ACC112 (cell line): ENCODE measurements around the gene VWA5B2.
"Not testable (repeated sequence)": the region's sequence is repeated elsewhere in the genome, so short reads cannot be mapped to it uniquely, and the experiment has no call there.

ENCODE experiments used
- H2AFZ ChIP-seq: fragments of 200-600 bp; sonication (generic); one replicate; pipeline ENCODE4 v1.6.0; 2017; ENCODE audit warnings: antibody characterized with exemption, low read length; ENCODE audit not compliant: unreplicated experiment
- H3K27ac ChIP-seq: fragments of 200-600 bp; sonication (generic); 2 replicates; pipeline ENCODE4 v1.5.1; 2014; ENCODE audit warnings: low read depth, mild to moderate bottlenecking, antibody characterized with exemption, low read length, moderate library complexity
- H3K27me3 ChIP-seq: fragments of 200-600 bp; sonication (generic); 2 replicates; pipeline ENCODE4 v1.6.1; 2014; ENCODE audit warnings: mild to moderate bottlenecking, antibody characterized with exemption, low read length, moderate library complexity, mixed read lengths; ENCODE audit not compliant: insufficient read depth
- H3K36me3 ChIP-seq: fragments of 200-600 bp; sonication (generic); 2 replicates; pipeline ENCODE4 v1.6.1; 2016; ENCODE audit warnings: mild to moderate bottlenecking, antibody characterized with exemption, low read length, moderate library complexity, mixed read lengths; ENCODE audit not compliant: insufficient read depth
- H3K4me1 ChIP-seq: fragments of 200-600 bp; sonication (generic); one replicate; pipeline ENCODE4 v1.6.1; 2016; ENCODE audit warnings: low read length, mixed read lengths; ENCODE audit not compliant: insufficient read depth, unreplicated experiment, control insufficient read depth
- H3K4me3 ChIP-seq: fragments of 200-600 bp; sonication (generic); 2 replicates; pipeline ENCODE4 v1.5.1; 2014; ENCODE audit warnings: mild to moderate bottlenecking, low read depth, low read length
- H3K79me2 ChIP-seq: fragments of 200-600 bp; sonication (generic); one replicate; pipeline ENCODE4 v1.6.0; 2016; ENCODE audit warnings: low read length; ENCODE audit not compliant: control insufficient read depth, unreplicated experiment, insufficient read depth

The VWA5B2 gene

DNA sequence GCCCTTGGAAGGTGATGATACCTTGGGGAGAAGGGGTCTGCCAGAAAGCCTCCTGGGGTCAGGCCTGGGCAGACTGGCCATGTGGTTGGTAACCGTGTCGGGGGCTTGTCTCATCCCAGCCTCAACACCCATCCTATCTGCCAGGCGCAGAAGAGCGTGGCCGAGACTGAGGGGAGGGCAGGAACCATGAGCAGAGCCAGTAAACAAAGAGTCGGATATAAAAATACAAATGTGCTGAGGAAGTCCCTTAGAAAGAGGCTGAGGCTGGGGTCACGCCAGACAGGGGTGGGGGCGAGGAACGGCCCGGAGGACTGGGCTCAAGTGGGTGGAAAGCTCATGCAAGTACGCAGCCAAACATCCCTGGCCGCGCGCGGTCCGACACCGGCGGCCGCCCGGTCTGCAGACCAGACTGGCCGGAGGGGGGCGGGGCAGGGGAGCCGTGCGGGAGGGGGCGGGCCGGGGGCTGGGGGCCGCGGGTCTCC lies 30.1 kb downstream of the VWA5B2 start:
- H3K27me3 ChIP-seq: peaks cover 31% of the 10 kb centered on the region
- no peak overlapping the region for H3K27ac ChIP-seq
- no peak overlapping the region for H3K4me3 ChIP-seq
- H3K4me1 ChIP-seq: peaks cover 5% of the 10 kb centered on the region
- H2AFZ ChIP-seq: no peak overlapping the region
- H3K36me3 ChIP-seq: no peaks in the 10 kb centered on the region
- no peaks in the 10 kb centered on the region for H3K79me2 ChIP-seq

DNA sequence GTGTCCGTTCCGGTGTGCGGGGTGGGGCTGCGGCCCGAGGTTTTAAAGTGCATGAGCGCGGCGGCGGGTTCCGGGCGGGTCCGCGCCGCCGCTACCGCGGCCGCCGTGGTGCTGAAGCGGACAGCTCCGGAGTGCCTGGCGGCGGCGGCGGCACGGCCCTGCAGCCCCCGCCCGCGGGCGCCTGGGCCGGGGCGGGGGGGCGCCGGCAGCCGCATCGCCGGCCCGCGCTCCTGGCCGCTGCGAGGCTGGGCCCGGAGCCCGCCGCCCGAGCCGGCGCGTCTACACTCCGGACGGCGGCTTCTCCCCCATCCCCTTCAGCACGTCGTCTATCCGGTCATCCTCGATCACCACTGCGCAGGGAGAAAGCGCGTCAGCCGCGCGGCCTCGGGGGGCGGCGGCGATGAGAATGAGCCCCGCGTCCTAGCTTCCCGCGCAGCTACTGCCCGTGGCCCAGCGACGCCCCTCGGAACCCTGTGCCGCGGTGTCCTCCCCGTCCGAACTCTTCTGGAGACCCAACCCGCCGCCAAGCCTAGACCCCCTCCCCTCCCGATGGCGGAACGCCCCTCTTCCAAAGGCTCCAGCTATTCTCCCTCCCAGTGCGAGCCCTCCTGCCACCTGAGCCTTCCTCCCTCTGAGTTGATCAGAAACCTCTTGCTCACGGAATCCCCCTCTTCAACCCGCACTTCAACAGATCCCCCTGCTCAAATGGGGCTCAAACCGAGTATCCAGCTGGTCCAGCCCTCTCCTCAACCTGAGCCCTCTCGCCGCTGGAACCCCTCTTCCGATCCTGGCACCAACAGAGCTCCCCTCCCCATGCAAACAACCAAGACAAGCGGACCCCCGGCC lies 30.7 kb downstream of the VWA5B2 start:
- H3K4me3 ChIP-seq: peak overlapping the region; percentile 71
- H2AFZ ChIP-seq: no peak overlapping the region
- H3K27me3 ChIP-seq: peaks cover 31% of the 10 kb centered on the region

GRCh38 chr3:184260724-184261269 lies 31.4 kb downstream of the VWA5B2 start:
- H3K27me3 ChIP-seq: peaks cover 31% of the 10 kb centered on the region
- no peaks in the 10 kb centered on the region for H3K79me2 ChIP-seq
- H3K4me3 ChIP-seq: peak overlapping the region; percentile 71
- no peaks in the 10 kb centered on the region for H3K36me3 ChIP-seq
- H3K27ac ChIP-seq: no peak overlapping the region
- no peak overlapping the region for H2AFZ ChIP-seq
- peaks cover 5% of the 10 kb centered on the region for H3K4me1 ChIP-seq

More for the DNA sequence above, 30.7 kb downstream of the VWA5B2 start:
- Histone ChIP-seq H3K4me1 (peaks cover 5% of the 10 kb centered on the region), H3K79me2 (no peaks in the 10 kb centered on the region), H3K36me3 (no peaks in the 10 kb centered on the region), H3K27ac (no peak overlapping the region)

DNA sequence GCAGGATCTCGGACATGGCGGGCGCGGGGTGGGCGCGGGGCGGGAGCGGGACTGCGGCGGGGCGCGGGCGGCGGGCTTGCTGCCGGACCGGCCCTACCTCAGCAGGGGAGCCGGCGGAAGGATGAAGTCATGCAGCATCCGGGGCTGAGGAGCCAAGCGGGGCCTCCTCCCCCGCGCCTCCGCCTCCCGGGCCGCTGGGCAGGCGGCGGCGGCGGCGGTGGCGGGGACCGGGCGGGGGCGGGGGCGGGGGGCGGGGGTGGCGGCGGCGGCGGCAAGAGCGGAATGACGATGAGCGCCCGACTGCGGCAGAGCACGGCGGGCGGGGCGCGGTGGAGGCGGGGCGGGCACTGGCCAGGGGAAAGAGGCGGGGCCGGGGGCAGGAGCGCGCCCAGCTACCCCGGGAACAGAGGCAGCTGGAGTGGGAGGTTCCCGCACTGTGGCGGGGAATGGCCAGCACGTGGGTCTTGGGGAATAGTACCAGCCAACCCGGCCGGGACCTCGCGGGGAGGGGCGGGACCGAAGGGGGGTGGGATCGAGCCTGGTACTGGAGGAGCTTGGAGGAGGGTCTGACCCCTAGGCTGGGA lies 32.0 kb downstream of the VWA5B2 start, which contains the start of gene CAMK2N2:
Gene CAMK2N2 (minus strand): TSS at position 284 of the 584 bp plus-strand sequence. CDS start 268 bp downstream, at position 16.
- H3K4me1 ChIP-seq: peaks cover 5% of the 10 kb centered on the region
- no peaks in the 10 kb centered on the region for H3K36me3 ChIP-seq
- peaks cover 31% of the 10 kb centered on the region for H3K27me3 ChIP-seq
- H3K4me3 ChIP-seq: peak within 1 kb of the TSS; percentile 80
- peak within 1 kb of the TSS; percentile 42 for H2AFZ ChIP-seq
- H3K79me2 ChIP-seq: no peaks in the 10 kb centered on the region
- H3K27ac ChIP-seq: no peak within 1 kb of the TSS

- peaks cover 31% of the 10 kb centered on the region for H3K27me3 ChIP-seq
- peaks cover 5% of the 10 kb centered on the region for H3K4me1 ChIP-seq
- peak overlapping the region; percentile 80 for H3K4me3 ChIP-seq
- no peaks in the 10 kb centered on the region for H3K79me2 ChIP-seq
- H3K27ac ChIP-seq: no peak overlapping the region
- peak overlapping the region; percentile 42 for H2AFZ ChIP-seq
- no peaks in the 10 kb centered on the region for H3K36me3 ChIP-seq
These were observed 32.7 kb downstream of the VWA5B2 start for GRCh38 chr3:184261854-184262763.

DNA sequence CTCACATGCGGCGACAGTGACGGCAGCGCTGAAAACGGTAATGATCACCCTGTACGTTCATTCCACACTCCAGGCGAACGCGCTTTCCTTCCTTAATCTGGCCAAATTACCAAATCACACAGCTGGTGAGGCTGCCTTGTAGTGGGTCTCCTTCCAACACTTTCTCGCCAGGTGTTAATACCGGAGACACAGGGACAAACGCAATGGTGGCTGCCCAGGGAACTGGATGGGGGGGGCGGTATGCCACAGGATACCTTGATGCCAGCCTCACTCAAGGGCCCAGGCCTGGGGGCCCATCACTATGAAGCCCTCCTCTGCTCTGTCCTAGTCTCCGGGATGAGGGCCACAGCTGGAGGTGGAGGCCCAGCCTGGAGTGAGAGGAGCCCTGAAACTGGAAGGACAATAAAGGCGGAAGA lies 33.4 kb downstream of the VWA5B2 start:
- Histone ChIP-seq H3K27ac (no peak overlapping the region), H3K4me3 (peak overlapping the region; percentile 80), H3K27me3 (peaks cover 36% of the 10 kb centered on the region), H3K36me3 (no peaks in the 10 kb centered on the region), H3K79me2 (no peaks in the 10 kb centered on the region), H3K4me1 (peaks cover 5% of the 10 kb centered on the region), H2AFZ (no peak overlapping the region)

DNA sequence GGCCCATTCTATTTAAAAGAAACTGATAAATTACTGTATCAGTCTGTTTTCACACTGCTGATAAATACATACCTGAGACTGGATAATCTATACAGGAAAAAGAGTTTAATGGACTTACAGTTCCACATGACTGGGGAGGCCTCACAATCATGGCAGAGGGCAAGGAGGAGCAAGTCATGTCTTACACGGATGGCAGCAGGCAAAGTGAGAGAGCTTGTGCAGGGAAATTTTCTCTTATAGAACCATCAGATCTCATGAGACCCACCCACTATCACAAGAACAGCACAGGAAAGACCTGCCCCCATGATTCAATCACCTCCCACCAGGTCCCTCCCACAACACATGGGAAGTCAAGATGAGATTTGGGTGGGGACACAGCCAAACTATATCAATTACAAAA lies 37.9 kb downstream of the VWA5B2 start:
- not testable (repeated sequence) for H3K36me3 ChIP-seq

GRCh38 chr3:184272269-184272668 lies 42.9 kb downstream of the VWA5B2 start:
- Histone ChIP-seq H2AFZ (no peak overlapping the region), H3K27me3 (peaks cover 45% of the 10 kb centered on the region), H3K27ac (no peak overlapping the region), H3K4me1 (no peaks in the 10 kb centered on the region), H3K4me3 (no peak overlapping the region), H3K36me3 (no peaks in the 10 kb centered on the region), H3K79me2 (no peaks in the 10 kb centered on the region)

More for the DNA sequence above, 37.9 kb downstream of the VWA5B2 start:
- not testable (repeated sequence) for H3K4me1 ChIP-seq, H3K79me2 ChIP-seq, H2AFZ ChIP-seq, H3K4me3 ChIP-seq, H3K27ac ChIP-seq
- peaks cover 22% of the 10 kb centered on the region for H3K27me3 ChIP-seq

DNA sequence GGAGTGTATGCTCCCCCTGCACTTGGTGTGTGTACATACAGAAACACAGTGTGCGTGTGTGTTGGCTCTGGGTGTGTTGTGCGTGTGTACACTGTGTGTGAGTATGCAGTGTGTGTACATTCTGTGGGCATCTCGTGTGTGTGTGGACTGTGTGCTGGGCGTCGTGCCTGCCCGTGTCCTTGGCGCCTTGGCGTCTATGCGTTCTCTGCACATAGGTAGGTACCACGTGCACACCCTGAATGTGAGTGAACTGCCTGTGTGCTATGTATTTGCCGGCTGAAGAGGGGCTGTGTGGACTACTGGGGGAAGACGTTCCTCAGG lies 46.0 kb downstream of the VWA5B2 start:
- H3K79me2 ChIP-seq: no peaks in the 10 kb centered on the region
- H3K4me1 ChIP-seq: no peaks in the 10 kb centered on the region
- no peaks in the 10 kb centered on the region for H3K36me3 ChIP-seq
- no peak overlapping the region for H2AFZ ChIP-seq
- H3K27ac ChIP-seq: no peak overlapping the region
- no peak overlapping the region for H3K4me3 ChIP-seq
- H3K27me3 ChIP-seq: peaks cover 62% of the 10 kb centered on the region
